Posterior cingulate gyrus (tissue), 11 donors: ENCODE measurements around the gene FAM3B.
"Not testable (repeated sequence)": the region's sequence is repeated elsewhere in the genome, so short reads cannot be mapped to it uniquely, and the experiment has no call there.

Experiments used
- DNase-seq, 10 donors: peaks; one replicate each; pipeline versions ENCODE4 v3.0.0 to v3.0.0-alpha.2; 2020 to 2021; ENCODE audit warnings: mixed read lengths in 3 of 10
- intact Hi-C: fragments of 100-400 bp; cut with DNase I; formaldehyde crosslinking; loops from one replicate; pipeline ENCODE4 v1.15.1; 2023

Gene FAM3B

GRCh38 chr21:41348434-41348833, 31.8 kb downstream of the FAM3B start:
- DNase-seq, result no peak
- intact Hi-C loops, result no loop called here

- no peak for DNase-seq
- intact Hi-C loops, result no loop called here
These were observed 32.5 kb downstream of the FAM3B start for GRCh38 chr21:41349126-41349525.

DNA sequence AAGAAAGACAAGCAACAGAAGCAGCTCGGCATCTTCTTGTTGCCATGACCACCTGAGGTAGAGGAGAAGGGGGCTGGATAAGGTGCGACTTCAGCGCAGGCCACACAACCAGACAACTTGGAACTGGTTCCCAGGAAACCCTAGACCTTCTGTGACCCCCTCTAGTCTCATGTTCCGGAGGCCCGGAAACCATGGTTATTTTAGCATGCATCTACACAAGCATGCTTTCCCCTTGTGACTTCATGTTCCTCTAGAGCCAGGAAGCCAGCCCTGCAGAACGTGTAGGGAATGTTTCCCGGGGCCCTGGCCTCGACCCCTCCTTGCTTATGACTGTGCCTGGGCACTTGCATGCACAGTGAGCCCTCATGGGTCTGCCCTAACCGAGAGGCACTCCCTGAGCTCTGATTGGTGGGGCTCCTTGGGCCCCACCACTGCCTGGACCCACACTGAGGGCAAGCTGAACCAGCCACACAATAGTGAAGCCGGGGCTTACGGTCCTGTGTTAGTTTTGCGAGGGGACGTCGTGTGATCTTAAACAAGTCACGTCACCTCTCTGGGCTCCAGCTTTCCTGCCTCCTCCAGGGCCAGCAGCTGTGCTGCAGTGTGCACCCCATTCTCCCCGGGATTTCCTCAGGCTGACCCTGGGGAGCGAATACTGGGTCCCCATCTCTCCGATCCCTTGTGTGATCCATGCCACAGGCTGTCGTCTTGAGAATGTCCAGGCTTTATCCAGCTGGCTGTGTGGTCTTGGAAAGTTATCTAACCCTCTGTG, 33.2 kb downstream of the FAM3B start:
- intact Hi-C loops, result no loop called here
- DNase-seq, result no peak

- intact Hi-C loops, result no loop called here
- no peak for DNase-seq
These were observed 34.0 kb downstream of the FAM3B start for GRCh38 chr21:41350436-41351155.

GRCh38 chr21:41357546-41357945, 40.9 kb downstream of the FAM3B start:
- intact Hi-C loops, result no loop called here
- peak in 1 of 10 donors; percentile 4 for DNase-seq

GRCh38 chr21:41358193-41359166, 41.9 kb downstream of the FAM3B start:
- peak in 2 of 10 donors; percentile 2 to 59 for DNase-seq
- intact Hi-C loops, result no loop called here

DNA sequence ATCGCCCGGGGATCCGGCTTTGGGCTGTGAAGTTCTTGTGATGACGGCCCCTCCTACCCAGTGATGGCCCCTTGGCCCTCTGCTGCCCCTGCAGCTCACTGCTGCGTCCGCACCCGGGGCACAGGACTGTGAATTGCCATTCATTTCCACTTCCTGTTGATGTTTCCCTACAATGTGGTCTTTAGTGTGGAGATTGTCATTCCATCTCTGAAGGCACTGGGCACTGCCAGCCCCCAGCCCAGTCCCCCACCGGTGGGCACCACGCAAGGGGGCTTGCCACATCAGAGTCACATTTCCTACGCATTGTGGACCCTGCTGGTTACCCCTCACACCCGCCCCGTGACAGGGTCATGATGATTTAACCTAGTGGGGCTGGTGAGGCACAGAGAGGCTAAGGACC, 42.7 kb downstream of the FAM3B start:
- intact Hi-C loops, result no loop called here
- peak in 2 of 10 donors; percentile 3 to 33 for DNase-seq

DNA sequence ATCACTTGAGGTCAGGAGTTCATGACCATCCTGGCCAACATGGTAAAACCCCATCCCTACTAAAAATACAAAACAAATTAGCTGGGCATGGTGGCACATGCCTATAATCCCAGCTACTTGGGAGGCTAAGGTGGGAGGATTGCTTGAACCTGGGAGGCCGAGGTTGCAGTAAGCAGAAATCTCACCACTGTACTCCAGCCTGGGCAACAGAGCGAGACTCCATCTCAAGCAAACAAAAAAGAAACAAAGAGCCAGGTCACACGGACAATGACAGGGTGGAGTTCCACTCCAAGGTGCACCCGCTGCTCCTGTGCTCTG, 43.1 kb downstream of the FAM3B start:
- intact Hi-C loops, result not testable (repeated sequence)
- DNase-seq, result peak in 1 of 10 donors; percentile 37

GRCh38 chr21:41360072-41360821, 43.6 kb downstream of the FAM3B start:
- DNase-seq, result no peak
- intact Hi-C loops, result no loop called here

- DNase-seq, result peak in 2 of 10 donors; percentile 4 to 61
- intact Hi-C loops, result no loop called here
These were observed 44.6 kb downstream of the FAM3B start for GRCh38 chr21:41361053-41361785.

GRCh38 chr21:41361786-41362604, 45.4 kb downstream of the FAM3B start, which contains the start of gene MX2:
TSS of gene MX2 (plus strand) at chr21:41362027. CDS start at chr21:41376907, 14,880 bp downstream.
- peak in 2 of 10 donors; percentile 7 to 78 for DNase-seq
- intact Hi-C loops, result no loop called here

DNA sequence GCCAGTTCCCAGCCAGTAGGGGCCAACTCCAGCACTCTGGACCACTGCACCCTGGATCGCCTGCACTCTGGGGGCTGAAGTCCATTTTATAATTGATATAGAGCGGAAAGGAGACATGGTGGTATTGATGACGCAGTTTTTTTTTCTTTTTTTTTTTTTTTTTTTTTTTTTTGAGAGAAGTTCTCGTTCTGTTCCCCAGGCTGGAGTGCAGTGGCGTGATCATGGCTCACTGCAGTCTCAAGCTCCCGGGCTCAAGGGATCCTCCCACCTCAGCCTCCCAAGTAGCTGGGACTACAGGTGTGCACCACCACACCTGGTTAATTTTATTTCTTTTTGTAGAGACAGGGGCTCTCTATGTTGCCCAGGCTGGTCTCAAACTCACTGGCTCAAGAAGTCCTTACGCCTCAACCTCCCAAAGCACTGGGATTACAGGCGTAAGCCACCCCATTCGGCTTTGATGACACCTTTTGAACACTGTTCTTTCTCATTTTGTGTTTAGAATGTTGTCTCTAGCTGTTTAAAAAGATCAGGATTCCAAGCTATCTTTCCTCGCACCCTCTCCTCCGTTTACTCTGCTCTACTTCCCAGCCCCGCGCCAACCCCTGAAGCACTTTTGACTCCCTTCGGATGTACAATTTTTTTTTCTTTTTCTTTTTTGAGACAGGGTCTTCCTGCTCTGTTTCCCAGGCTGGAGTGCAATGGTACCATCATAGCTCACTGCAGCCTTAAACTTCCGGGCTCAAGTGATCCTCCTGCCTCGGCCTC, 46.2 kb downstream of the FAM3B start:
- intact Hi-C loops, result no loop called here
- DNase-seq, result peak in 1 of 10 donors; percentile 62

- intact Hi-C loops, result no loop called here
- peak in 1 of 10 donors; percentile 61 for DNase-seq
These were observed 47.0 kb downstream of the FAM3B start for GRCh38 chr21:41363370-41364270.

DNA sequence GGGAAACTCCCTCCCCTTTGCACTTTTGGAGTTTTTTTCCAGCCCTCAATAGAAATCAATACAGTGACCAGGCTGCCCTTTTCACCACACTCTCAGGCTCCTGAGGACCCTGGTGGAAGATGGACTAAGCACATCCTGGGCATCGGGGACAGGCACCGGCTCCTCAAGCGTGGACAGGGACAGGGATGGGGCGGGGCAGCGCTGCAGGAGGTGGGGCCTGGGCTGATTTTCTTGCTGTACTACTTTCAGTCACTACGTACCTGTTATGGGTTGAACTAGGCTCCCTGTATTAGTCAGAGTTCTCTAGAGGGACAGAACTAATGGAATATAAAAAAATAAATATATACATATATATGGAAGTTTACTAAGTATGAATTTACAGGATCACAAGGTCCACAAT, 47.7 kb downstream of the FAM3B start:
- DNase-seq, result peak in 1 of 10 donors; percentile 22

GRCh38 chr21:41365377-41366107, 48.9 kb downstream of the FAM3B start:
- intact Hi-C loops, result no loop called here
- peak in 1 of 10 donors; percentile 2 for DNase-seq

More for the DNA sequence above, 47.7 kb downstream of the FAM3B start:
- intact Hi-C loops, result no loop called here
